GM21576 (cell line): ENCODE measurements around the gene CIAPIN1.
"Not testable (repeated sequence)": the region's sequence is repeated elsewhere in the genome, so short reads cannot be mapped to it uniquely, and the experiment has no call there.

Experiments
- ATAC-seq: cut with Tn5 transposase; IDR thresholded peaks from one replicate; pipeline ENCODE4 v1.9.1; 2021; ENCODE audit warnings: mild to moderate bottlenecking, moderate library complexity; ENCODE audit not compliant: unreplicated experiment

The CIAPIN1 gene

DNA sequence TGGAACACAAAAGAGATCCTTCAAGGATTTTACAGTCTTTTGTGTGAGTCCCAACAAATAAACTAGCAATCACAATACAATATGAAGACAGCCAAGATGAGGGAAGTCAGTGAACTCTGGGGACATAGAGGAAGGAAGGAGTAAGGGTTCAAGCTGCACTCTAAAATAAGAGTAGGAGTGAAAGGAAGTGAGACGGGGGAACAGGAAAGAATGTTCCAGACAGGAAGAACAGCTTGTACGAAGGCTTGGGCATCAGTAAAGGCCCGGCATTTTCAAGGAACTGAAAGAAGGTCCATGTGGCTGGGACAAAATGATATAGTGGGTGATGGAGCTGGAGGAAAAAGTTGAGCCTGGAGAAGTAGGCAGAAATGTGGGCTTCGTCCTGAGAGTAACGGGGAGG, 38.1 kb downstream of the CIAPIN1 start:
- ATAC-seq: no peak

GRCh38 chr16:57407521-57408353, 39.4 kb downstream of the CIAPIN1 start:
- no peak for ATAC-seq

DNA sequence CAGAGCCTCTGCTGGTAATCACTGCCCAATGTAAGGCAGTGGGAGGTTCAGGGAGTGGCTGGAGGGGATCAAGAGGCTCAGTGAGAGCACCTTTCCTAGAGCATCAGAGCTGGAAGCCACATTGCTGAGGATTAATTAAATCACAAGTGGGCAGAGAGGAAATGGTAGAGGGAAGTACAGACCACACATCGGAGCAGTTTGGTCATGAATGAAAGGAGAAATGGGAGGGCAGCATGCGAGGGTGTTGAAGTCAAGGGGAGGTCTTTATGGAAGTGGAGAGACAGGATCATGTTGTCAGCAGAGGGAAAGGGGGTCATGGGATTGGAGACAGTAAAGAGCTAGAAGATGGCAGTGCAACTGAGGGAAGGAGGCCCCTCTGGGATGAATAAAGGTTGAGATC, 40.3 kb downstream of the CIAPIN1 start:
- ATAC-seq: no peak

DNA sequence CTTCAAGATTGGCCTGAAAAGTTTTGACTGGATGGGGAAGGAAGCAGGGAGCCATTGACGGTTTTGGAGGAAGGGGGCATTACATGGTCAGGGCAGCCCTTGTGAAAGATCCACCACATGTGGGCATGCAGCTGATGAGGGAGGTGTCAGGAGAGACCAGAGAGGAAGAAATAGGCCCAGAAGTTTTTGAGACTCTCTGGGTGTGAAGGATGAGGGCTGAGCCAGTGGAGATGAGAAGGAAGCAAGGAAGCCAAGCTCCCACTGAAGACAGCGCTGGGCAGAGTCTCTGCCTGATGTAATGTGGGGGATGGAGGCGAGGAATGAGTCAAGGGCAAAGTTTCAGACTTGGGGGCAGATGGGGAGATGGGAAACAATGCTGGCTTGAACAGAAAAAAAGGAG, 42.1 kb downstream of the CIAPIN1 start:
- ATAC-seq: no peak

- no peak for ATAC-seq
Measured at GRCh38 chr16:57403965-57404817, 43.0 kb downstream of the CIAPIN1 start, which contains the start of gene CCL17. Gene CCL17 (plus strand): TSS chr16:57404767. CDS start chr16:57413933, 9,166 bp downstream.

DNA sequence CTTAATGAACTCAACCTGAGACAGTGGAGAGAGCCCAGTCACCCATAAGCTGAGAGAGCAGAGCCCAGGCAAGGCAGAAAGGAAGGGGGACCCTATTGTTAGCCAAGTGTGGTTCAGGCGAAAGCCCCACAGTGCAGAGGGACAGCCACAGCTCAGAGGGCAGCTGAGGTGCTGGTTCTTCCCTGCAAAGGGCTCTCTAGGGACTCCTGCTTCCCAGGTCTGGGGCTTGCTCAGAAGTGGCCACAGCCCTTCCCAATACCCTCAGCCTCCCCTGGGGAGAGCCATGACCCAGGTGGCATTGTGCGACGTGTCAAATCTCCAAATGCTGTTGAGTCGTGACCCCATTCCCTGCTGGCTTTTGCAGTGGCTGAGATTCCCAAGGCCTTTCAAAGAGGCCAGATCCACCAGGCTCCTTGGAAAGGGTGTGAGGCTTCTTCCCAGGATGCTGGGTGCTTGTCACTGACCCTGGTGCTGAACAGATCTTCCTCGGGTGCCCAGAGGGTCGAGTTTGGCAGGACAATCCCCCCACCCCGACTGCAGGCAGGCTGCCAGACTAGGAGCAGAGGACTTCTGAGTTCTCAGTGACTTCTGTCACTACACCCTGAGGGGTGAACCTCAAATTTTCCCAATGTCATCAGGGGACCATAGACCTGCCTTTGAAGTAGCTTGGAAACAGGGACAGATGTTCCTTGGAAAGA, 45.1 kb downstream of the CIAPIN1 start:
- no peak for ATAC-seq

DNA sequence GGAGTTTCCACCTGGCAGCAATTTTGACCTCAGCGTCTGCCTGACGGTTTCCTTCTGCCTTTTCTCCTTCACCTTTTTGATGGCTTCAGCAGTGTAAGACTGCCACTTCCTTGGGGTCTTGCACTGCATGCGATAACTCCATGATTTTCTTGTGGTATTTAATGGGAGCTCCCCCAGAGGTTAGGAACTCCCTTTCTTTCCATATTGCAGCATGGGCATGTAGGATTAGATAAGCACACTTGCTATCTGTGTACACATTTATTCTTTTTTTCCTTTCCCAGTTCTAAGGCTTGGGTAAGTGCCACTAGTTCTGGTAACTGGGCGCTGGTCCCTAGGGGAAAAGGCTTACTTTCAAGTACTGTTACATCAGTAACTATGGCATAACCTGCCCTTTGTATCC, 49.7 kb downstream of the CIAPIN1 start:
- not testable (repeated sequence) for ATAC-seq

- no peak for ATAC-seq
Measured at GRCh38 chr16:57396786-57397185, 50.4 kb downstream of the CIAPIN1 start.

DNA sequence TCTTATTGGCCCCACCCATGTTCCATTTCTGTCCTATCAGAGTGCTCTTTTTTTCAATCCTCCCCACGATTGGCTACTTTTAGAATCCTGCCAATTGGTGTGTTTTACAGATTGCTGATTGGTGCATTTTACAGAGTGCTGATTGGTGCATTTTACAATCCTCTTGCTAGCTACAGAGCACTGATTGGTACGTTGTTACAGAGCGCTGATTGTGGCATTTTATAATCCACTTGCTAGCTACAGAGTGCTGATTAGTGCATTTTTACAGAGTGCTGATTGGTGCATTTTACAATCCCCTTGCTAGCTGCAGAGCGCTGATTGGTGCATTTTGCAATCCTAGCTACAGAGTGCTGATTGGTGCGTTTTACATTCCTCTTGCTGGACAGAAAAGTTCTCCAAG, 52.2 kb downstream of the CIAPIN1 start:
- no peak for ATAC-seq

- ATAC-seq: no peak
Measured at GRCh38 chr16:57394444-57394843, 52.7 kb downstream of the CIAPIN1 start.

DNA sequence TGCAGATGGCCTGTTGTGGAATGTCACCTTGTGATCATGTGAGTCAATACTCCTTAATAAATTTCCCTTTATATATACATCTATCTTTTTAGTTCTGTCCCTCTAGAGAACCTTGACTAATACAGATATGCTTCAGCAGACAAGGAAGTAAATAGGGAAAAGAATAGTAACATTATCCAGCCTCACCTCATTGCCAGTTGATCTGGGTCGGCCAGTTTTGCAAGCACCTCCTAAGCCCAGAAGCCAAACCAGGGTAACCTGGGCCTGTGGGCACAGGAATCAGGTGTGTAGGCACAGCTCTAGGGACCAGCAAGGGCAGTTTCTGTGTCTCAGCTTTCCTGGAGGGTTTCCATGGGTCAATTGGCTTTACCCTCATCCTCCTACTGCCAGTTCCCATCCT, 54.5 kb downstream of the CIAPIN1 start:
- no peak for ATAC-seq

DNA sequence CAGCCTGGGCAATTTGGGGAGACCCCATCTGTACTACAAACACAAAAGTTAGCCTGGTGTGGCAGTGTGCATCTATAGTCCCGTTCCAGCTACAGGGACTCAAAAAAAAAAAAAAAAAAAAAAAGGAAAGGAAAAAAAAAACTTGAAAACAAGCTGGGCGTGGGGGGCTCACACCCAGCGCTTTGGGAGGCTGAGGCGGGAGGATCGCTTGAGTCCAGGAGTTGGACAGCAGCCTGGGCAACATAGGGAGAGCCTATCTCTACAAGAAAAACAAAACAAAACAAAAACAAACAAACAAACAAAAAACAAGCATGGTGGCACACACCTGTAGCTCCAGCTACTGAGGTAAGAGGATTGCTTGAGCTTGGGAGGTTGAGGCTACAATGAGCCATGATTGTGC, 55.5 kb downstream of the CIAPIN1 start:
- no peak for ATAC-seq

DNA sequence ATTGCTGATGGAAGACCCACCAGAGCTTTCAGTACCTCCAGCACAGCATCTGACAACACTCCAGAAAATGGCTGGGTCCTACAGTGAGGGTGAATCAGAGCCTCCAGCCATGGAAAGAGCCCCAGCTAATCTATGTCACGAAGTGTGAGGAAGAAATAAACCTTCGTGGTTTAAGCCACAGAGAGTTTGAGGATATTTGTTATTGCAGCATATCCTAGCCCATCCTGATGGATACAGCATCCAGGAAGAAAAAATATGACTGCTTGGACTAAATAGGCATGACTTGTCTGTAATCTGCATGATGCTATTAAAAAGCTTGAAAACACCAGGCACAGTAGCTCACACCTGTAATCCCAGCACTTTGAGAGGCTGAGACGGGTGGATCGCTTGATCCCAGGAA, 55.9 kb downstream of the CIAPIN1 start:
- no peak for ATAC-seq

GRCh38 chr16:57390636-57391295, 56.4 kb downstream of the CIAPIN1 start:
- ATAC-seq: no peak

DNA sequence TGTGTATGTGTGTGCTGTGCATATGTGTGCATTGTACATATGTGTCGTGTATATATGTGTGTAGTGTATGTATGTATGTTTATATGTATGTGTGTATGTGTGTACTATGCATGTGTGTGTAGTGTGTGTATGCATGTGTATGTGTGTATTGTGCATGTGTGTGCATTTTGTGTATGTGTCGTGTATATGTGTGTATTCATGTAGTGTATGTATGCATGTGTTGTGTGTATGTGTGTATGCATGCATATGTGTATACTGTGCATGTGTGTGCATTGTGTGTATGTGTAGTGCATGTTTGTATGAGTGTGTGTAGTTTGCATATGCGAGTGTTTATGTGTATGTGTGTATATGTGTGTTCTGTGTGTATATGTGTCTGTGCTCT, 58.1 kb downstream of the CIAPIN1 start:
- ATAC-seq: no peak

- ATAC-seq: no peak
Measured at GRCh38 chr16:57388359-57389086, 58.7 kb downstream of the CIAPIN1 start.

GRCh38 chr16:57387598-57388354, 59.4 kb downstream of the CIAPIN1 start:
- no peak for ATAC-seq

- ATAC-seq: no peak
Measured at GRCh38 chr16:57386381-57386951, 60.7 kb downstream of the CIAPIN1 start.

GRCh38 chr16:57385083-57385482, 62.1 kb downstream of the CIAPIN1 start:
- ATAC-seq: no peak
